ENCODE data around the gene NOTUM.

The NOTUM gene

GRCh38 chr17:81909966-81910839 lies 50.8 kb downstream of the NOTUM start:
- no peak for DNase-seq (ENCODE audit: low spot score)

GRCh38 chr17:81909231-81909630 lies 51.8 kb downstream of the NOTUM start:
- no peak for DNase-seq (ENCODE audit: low spot score)

- no peak for DNase-seq (ENCODE audit: low spot score)
Observed at GRCh38 chr17:81908793-81909192, 52.2 kb downstream of the NOTUM start.

DNA sequence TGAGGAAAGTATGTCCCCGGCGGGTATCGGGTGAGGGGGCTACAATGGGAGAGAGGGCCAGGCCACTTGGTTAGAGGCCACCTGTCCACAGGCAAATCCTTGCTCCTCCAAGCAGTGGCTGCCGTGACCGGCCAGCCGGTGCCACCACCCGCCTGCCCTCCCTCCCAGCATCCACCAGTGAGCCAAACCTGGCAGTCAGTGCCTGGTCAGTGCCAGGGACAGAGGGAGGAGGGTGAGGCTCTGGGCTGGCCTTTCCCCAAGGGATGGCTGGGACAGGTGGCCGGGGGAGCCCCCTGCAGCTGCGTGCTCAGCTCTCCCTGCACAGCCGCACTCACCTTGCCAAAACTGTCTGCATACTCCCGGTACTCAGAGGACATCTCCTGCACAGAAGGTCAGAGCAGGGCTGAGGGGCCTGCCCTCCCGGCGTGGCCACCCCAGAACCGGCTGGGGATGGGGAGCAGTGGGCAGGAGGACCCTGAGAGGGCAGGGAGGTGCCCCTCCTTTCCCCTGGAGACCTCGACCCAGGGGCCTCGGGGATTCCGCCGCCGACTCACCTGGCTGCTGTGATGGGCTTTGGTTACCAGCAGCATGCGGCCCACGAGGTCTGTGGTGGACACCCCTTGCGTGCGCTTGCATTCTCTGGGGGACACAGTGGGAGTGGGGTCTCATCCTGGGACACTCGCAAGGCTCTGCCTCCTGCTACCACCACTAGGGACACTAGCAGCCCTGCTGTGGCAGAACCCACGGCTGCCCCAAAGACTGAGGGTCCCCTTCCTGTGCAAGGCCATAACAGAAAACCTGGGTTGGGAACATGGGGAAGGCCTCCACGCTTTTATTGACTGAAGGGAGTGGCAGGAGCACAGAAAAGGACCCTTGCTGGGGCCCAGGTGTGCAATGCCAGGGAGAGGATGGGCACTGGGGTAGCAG lies 53.5 kb downstream of the NOTUM start:
- DNase-seq (ENCODE audit: low spot score), result no peak

DNA sequence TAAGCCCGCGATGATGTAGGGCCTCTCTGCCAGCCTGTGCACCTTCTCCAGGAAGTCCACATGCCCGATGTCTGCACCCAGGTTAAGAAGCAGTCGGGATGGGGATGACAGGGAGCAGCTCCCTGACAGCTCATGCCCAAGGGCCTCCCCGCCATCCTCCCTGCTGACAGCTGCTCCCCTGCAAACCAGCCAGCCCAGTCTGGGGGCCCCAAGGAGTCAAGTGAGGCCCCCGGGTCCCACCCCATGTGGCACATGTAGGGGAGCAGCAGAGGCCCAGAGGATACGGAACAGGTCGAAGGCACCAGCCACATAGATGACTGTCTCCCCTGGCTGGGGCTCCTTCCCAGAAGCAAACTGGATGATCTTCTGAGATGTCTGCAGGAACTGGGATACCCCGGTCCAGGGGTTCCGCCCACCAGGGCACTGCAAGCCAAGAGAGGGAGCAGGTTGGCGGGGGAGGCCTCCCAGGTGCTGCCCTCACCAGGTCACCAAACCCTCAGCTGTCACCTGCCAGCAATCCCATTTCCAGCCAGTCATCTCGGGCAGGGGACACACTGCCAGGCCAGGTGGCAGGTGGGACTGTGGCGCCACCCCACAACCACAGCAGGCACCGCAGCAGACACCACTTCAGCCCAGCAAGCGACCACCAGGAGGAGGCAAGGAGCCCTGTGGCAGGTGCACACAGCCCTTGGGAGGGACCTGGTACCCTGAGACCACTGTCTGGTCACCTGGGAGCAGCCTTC lies 54.3 kb downstream of the NOTUM start:
- DNase-seq (ENCODE audit: low spot score), result peak; percentile 69

- DNase-seq (ENCODE audit: low spot score), result no peak
Observed at GRCh38 chr17:81905993-81906392, 55.0 kb downstream of the NOTUM start.

DNA sequence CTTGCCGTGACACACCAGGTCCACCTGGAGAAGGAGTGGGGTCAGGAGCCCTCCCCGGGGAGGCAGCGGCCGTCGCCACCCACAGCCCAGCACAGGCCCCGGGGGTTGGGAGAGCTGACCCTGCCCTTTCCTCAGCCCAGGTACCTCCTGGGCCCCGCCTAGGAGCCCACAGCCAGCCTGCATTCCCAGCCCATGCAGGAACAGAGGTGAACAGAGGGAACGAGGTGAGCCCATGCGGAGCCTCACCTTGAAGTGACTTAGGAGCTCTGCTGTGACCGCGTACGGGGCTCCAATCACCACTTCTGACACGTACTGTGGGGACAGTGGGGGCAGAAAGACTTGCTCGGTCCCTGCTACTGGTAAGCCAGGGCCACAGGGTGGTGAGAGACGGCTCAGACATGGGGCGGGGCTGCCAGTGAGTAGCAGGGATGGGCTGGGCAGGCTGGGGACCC lies 55.5 kb downstream of the NOTUM start:
- DNase-seq (ENCODE audit: low spot score), result no peak

GRCh38 chr17:81904600-81905423 lies 56.2 kb downstream of the NOTUM start:
- DNase-seq (ENCODE audit: low spot score), result no peak

GRCh38 chr17:81903896-81904599 lies 56.9 kb downstream of the NOTUM start:
- no peak for DNase-seq (ENCODE audit: low spot score)

DNA sequence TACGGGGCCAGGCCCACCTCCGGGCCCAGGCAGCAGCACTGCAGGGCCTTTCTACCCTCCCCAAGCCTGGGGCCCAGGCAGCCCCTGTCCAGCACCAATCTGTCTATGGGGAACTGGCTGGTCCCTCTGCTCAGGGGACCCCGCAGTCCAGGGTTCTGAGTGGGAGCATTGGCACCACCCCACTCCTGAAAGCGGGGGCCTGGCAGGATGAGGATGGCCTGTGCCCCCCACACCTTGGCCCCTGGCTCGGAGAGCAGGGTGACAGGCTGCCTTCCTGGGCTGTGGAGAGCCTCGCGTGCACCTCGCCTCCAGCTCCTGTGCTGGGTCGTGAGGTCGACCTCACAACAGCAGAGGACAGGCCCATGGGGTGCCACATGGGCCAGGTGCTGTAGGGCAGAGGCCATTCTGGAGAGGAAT lies 57.6 kb downstream of the NOTUM start:
- DNase-seq (ENCODE audit: low spot score), result no peak

DNA sequence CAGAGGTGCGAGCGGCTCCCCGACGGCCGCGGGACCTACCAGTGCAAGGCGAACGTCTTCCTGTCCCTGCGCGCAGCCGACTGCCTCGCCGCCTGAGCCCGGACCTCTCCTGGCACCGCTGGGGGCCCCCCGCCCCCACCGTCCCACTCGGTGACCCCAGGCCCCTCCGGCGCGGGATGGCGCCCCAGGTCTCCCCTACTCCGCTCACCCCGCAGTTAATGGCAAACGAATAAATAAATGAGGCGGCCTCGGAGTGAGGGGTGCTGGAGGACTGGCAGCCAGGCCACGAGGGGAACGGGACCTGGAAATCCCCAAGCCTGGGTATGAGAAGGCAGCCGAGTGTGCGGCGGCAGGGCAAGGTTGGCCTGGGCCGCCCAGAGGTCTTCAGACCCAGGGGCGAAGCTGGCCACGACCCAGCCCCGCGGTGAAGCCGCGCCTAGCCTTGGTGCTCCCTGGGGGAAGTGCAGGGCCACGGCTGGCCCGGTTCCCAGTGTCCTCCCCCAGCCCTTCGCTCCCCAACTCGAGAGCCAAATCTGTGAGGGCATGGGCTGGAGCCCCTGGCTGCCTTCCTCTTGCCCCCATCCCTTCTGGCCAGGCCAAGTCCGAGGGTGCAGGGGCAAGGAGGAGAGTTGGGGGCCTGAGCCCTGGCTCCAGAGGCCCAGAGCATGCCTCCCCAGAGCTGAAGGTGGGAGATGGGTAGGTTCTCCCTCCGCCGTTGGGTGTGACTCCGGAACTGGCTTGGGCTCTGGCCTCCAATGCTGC lies 58.2 kb downstream of the NOTUM start:
- DNase-seq (ENCODE audit: low spot score), result no peak
